Endothelial cell of umbilical vein (primary cell): ENCODE measurements around the gene PSTPIP1. TPM values are rescaled to one million over a fixed set of nuclear protein-coding genes. Genes with fewer than 3 reads are reported as not detected.

Experiments used
- BruUV-seq: library from RNA; stranded (reverse); fragments of 400-500 nt; replicated peaks from 2 replicates; lab custom pipeline; 2021; lab: Mats Ljungman, UMichigan
- CTCF ChIA-PET: fragments of 300-600, 350-600 bp; sonication (Branson Sonifier 250); formaldehyde crosslinking; loops from one replicate; lab custom pipeline; 2021; ENCODE audit warnings: antibody characterized with exemption, inconsistent platforms; lab: Charles Lee
- POLR2A ChIA-PET: fragments of 300-600, 350-600 bp; sonication (Branson Sonifier 250); formaldehyde crosslinking; loops from one replicate; lab custom pipeline; 2021; ENCODE audit warnings: antibody characterized with exemption, inconsistent platforms; lab: Charles Lee
- DNase-seq: peaks from one replicate; pipeline ENCODE4 v3.0.0-alpha.2; 2011; ENCODE audit warnings: low read depth, low spot score
- FAIRE-seq: peaks from 2 replicates; lab custom pipeline; 2011; peaks lifted over from hg19 to GRCh38; lab: Jason Lieb, UNC
- H2AFZ ChIP-seq: 2 replicates; pipeline ENCODE4 v1.6.0; 2012; ENCODE audit warnings: low read depth, low read length, control low read depth, inconsistent platforms
- H3K27ac ChIP-seq: 2 replicates; pipeline ENCODE4 v1.5.1; 2011; ENCODE audit warnings: low read depth, mild to moderate bottlenecking, control low read depth, low read length, moderate library complexity; ENCODE audit not compliant: insufficient read depth
- H3K27me3 ChIP-seq, 2 experiments: 2 replicates each; pipeline versions ENCODE4 v1.6.0 to v1.6.1; 2011; ENCODE audit warnings: low read length in 2 of 2, mixed read lengths in 1 of 2; ENCODE audit not compliant: control insufficient read depth in 2 of 2, insufficient read depth in 2 of 2
- H3K36me3 ChIP-seq, 2 experiments: 2 replicates in 1 of 2; 3 replicates in 1 of 2; pipeline ENCODE4 v1.5.1; 2011; ENCODE audit warnings: low read length in 2 of 2, mild to moderate bottlenecking in 1 of 2, moderate library complexity in 1 of 2; ENCODE audit not compliant: control insufficient read depth in 2 of 2, insufficient read depth in 2 of 2; ENCODE audit errors: extremely low read depth in 1 of 2
- H3K4me1 ChIP-seq: 3 replicates; pipeline ENCODE4 v1.5.1; 2011; ENCODE audit warnings: mild to moderate bottlenecking, low read length; ENCODE audit not compliant: control insufficient read depth, insufficient read depth; ENCODE audit errors: extremely low read depth
- H3K4me2 ChIP-seq: 2 replicates; pipeline ENCODE4 v1.6.1; 2011; ENCODE audit warnings: low read length, control low read depth, mixed read lengths; ENCODE audit not compliant: insufficient read depth
- H3K4me3 ChIP-seq, 3 experiments: fragments of 200-600 bp in 1 of 3; sonication (generic), shearing (Covaris generic) in 1 of 3; replicated peaks in 1 of 3; 2 replicates each; pipeline ENCODE4 v1.5.1; 2011 to 2016; ENCODE audit warnings: control low read depth in 3 of 3, low read length in 3 of 3, mild to moderate bottlenecking in 2 of 3, inconsistent platforms in 1 of 3, low read depth in 1 of 3, moderate library complexity in 1 of 3; ENCODE audit not compliant: insufficient read depth in 1 of 3
- H3K79me2 ChIP-seq: 2 replicates; pipeline ENCODE4 v1.6.0; 2012; ENCODE audit warnings: low read length, inconsistent platforms; ENCODE audit not compliant: control insufficient read depth, insufficient read depth
- H3K9ac ChIP-seq: replicated peaks from 2 replicates; pipeline ENCODE3; 2011; ENCODE audit warnings: low read length, control low read depth; ENCODE audit not compliant: insufficient read depth; ENCODE audit errors: extremely low read depth
- H3K9me1 ChIP-seq: replicated peaks from 3 replicates; pipeline ENCODE4 v1.6.0; 2011; ENCODE audit warnings: mild to moderate bottlenecking, low read length; ENCODE audit not compliant: control insufficient read depth, insufficient read depth; ENCODE audit errors: extremely low read depth
- H3K9me3 ChIP-seq: replicated peaks from 2 replicates; pipeline ENCODE4 v1.5.1; 2012; ENCODE audit warnings: low read length, inconsistent platforms; ENCODE audit not compliant: control insufficient read depth, insufficient read depth
- H4K20me1 ChIP-seq: replicated peaks from 2 replicates; pipeline ENCODE3; 2011; ENCODE audit warnings: mild to moderate bottlenecking, low read length; ENCODE audit not compliant: control insufficient read depth, insufficient read depth; ENCODE audit errors: extremely low read depth
- EZH2 ChIP-seq: IDR thresholded peaks from 2 replicates; pipeline ENCODE4 v1.6.1; 2012; ENCODE audit warnings: borderline replicate concordance, low read depth, mild to moderate bottlenecking, moderate library complexity, low read length, inconsistent platforms; ENCODE audit not compliant: severe bottlenecking
- FOS ChIP-seq: IDR thresholded peaks from 2 replicates; pipeline ENCODE4 v1.6.1; 2011; ENCODE audit warnings: mild to moderate bottlenecking, low read length, moderate library complexity, borderline replicate concordance; ENCODE audit not compliant: insufficient read depth
- GATA2 ChIP-seq: IDR thresholded peaks from 2 replicates; pipeline ENCODE4 v1.7.0; 2011; ENCODE audit warnings: low read depth, mild to moderate bottlenecking, moderate library complexity, mixed read lengths, low read length; ENCODE audit not compliant: insufficient read length, insufficient read depth
- JUN ChIP-seq: IDR thresholded peaks from 2 replicates; pipeline ENCODE4 v1.6.1; 2011; ENCODE audit warnings: borderline replicate concordance, low read depth; ENCODE audit not compliant: insufficient read length, insufficient read depth
- MYC ChIP-seq: IDR thresholded peaks from one replicate; pipeline ENCODE4 v1.6.1; 2011; ENCODE audit warnings: mild to moderate bottlenecking, low read depth, low read length
- POLR2A ChIP-seq: IDR thresholded peaks from 2 replicates; pipeline ENCODE4 v1.6.1; 2012; ENCODE audit warnings: low read depth, mild to moderate bottlenecking, control low read depth, low read length
- POLR2AphosphoS5 ChIP-seq: IDR thresholded peaks from 2 replicates; pipeline ENCODE4 v1.6.1; 2012; ENCODE audit warnings: low read depth, mild to moderate bottlenecking, control low read depth, low read length, moderate library complexity; ENCODE audit not compliant: insufficient read depth
- dilution Hi-C: fragments of 300-500 bp; cut with MboI; formaldehyde crosslinking; loops from one replicate; pipeline ENCODE4 v1.15.0; 2019; ENCODE audit warnings: low sequenced_read_pairs; ENCODE audit not compliant: extremely low pct_ligation_motif_present
- intact Hi-C: fragments of 100-400 bp; cut with micrococcal nuclease; formaldehyde crosslinking; loops from one replicate; pipeline ENCODE4 v1.10.0; 2022
- polyA plus RNA-seq, 4 experiments: library from polyadenylated mRNA; depleted of rRNA in 3 of 4; stranded (reverse) in 3 of 4; unstranded in 1 of 4; fragments of >200 nt; gene quantifications; 2 replicates each; pipeline versions ENCODE4 v1.2.1 to v1.2.3, GENCODE V29; 2011 to 2012; ENCODE audit warnings: missing spikeins in 1 of 4
- total RNA-seq: library from RNA; stranded (reverse); gene quantifications from 2 replicates; pipeline ENCODE4 v1.2.3, GENCODE V29; 2021
- TF ChIP-seq, protein P1 (sequence below): IDR thresholded peaks from 2 replicates; pipeline ENCODE4 v1.6.1; 2011; ENCODE audit not compliant: insufficient read depth, insufficient read length
- TF ChIP-seq, protein P2 (sequence below), 2 donors: IDR thresholded peaks; 1 replicate in 1 of 2; 2 replicates in 1 of 2; pipeline ENCODE4 v1.5.1; 2011; ENCODE audit warnings: low read length in 2 of 2, mild to moderate bottlenecking in 2 of 2, moderate library complexity in 2 of 2, control low read depth in 1 of 2, inconsistent platforms in 1 of 2, low read depth in 1 of 2; ENCODE audit not compliant: insufficient read depth in 1 of 2; ENCODE audit errors: extremely low read depth in 1 of 2

The PSTPIP1 gene
- total and polyA plus RNA-seq, 2 donors (not counting 3 experiments of a cell fraction or from before 2014, with no cell fraction given) = not detected

DNA sequence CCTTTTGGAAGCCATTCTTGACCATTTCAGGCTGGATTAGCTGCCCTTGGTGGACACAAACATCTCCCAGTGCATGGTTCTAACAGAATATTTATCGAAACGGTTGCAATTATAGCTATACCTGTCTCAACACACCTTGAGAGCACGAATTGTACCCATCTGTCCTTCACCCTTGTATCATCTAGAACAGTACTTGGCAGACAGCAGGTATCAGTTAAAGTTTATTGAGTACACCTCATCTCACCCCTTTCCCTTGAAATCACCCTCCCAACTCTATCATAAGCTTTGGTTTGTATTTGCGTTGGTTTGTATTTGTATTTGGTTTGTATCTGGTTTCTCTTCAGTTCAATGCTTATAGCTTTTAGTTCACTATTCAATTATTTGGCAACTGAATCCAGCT lies 63.5 kb downstream of the PSTPIP1 start:
- intact Hi-C loops = no loop called here
- no peak for FAIRE-seq
- ChIA-PET CTCF (interaction anchor here (1.7 to 4.1 kb wide), 2 partner anchors 9 to 23 kb away, joined by 6 to 18 read pairs; no protein-coding TSS in a partner anchor), POLR2A (no interaction called here)
- H3K9me1 ChIP-seq = no peaks in the 10 kb centered on the region
- H3K4me1 ChIP-seq = peaks cover 20% of the 10 kb centered on the region
- no peaks in the 10 kb centered on the region for H3K9me3 ChIP-seq
- DNase-seq = no peak
- no peak overlapping the region for H2AFZ ChIP-seq
- H3K9ac ChIP-seq = no peak overlapping the region
- no peak overlapping the region for H3K4me2 ChIP-seq
- peaks cover 66% of the 10 kb centered on the region for H3K79me2 ChIP-seq
- no TSS peak for BruUV-seq
- TF ChIP-seq, protein P1, sequence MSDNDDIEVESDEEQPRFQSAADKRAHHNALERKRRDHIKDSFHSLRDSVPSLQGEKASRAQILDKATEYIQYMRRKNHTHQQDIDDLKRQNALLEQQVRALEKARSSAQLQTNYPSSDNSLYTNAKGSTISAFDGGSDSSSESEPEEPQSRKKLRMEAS = no peak
- no peak for TF ChIP-seq FOS
- no peak for TF ChIP-seq POLR2AphosphoS5
- TF ChIP-seq POLR2A = no peak
- TF ChIP-seq, protein P2, sequence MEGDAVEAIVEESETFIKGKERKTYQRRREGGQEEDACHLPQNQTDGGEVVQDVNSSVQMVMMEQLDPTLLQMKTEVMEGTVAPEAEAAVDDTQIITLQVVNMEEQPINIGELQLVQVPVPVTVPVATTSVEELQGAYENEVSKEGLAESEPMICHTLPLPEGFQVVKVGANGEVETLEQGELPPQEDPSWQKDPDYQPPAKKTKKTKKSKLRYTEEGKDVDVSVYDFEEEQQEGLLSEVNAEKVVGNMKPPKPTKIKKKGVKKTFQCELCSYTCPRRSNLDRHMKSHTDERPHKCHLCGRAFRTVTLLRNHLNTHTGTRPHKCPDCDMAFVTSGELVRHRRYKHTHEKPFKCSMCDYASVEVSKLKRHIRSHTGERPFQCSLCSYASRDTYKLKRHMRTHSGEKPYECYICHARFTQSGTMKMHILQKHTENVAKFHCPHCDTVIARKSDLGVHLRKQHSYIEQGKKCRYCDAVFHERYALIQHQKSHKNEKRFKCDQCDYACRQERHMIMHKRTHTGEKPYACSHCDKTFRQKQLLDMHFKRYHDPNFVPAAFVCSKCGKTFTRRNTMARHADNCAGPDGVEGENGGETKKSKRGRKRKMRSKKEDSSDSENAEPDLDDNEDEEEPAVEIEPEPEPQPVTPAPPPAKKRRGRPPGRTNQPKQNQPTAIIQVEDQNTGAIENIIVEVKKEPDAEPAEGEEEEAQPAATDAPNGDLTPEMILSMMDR (IDR thresholded peaks at IDR 0.05; ENCODE audit: extremely low read depth in 1 of 2, insufficient read depth in 1 of 2, low read depth in 1 of 2, low read length in 2 of 2) = no peak
- no peak for TF ChIP-seq MYC
- TF ChIP-seq JUN = no peak
- TF ChIP-seq EZH2 = no peak
- no peak for TF ChIP-seq GATA2
- peaks cover 3% of the 10 kb centered on the region for H4K20me1 ChIP-seq
- H3K36me3 ChIP-seq = peaks cover 0 to 2% of the 10 kb centered on the region in 2 experiments
- no peak overlapping the region for H3K27ac ChIP-seq
- H3K4me3 ChIP-seq = no peak overlapping the region
- no peaks in the 10 kb centered on the region for H3K27me3 ChIP-seq
- dilution Hi-C loops = no loop called here
